ENCODE measurements around the gene LIPH.
"Not testable (repeated sequence)": the region's sequence is repeated elsewhere in the genome, so short reads cannot be mapped to it uniquely, and the experiment has no call there.

Gene LIPH

GRCh38 chr3:185552358-185552877 is at the start of gene LIPH:
Gene LIPH (minus strand): TSS chr3:185552588. CDS start chr3:185552471, 117 bp downstream.
- DNase-seq: peak; percentile 80

DNA sequence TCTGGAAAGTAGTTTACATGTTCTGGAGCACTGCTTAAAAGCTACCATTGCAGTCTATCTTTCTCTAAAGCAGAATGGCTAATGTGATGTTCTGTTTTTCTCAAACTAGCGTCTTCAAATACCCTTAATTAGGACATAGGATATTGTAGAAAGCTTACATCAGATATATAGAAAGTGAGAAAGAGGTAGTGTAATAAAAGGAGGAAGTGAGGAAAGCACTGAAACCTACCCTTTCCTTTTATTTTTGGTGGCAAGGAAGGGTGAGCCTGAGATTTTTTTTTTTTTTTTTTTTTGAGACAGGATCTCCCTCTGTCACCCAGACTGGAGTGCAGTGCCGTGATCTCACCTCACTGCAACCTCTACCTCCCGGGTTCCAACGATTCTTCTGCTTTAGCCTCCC is 43.1 kb upstream of the LIPH start:
- no peak for DNase-seq

DNA sequence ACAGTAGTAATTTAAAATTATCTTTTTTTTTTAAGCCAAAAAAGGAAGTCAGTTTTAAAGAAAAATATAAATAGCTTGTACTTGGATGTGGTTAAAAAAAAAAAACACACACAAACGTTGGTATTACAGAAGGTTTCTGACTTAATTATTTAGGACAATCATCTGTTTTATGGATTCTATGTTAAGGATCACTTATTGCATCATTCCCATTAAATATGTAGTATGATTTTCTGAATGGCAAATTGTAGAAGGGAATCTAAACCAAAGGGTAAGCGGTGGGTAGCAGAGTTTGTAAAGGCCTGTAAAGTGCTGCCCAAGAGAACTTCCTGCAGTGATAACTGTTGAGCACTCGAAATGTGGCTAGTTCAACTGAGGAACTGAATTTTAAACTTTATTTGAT is 41.7 kb upstream of the LIPH start:
- no peak for DNase-seq

DNA sequence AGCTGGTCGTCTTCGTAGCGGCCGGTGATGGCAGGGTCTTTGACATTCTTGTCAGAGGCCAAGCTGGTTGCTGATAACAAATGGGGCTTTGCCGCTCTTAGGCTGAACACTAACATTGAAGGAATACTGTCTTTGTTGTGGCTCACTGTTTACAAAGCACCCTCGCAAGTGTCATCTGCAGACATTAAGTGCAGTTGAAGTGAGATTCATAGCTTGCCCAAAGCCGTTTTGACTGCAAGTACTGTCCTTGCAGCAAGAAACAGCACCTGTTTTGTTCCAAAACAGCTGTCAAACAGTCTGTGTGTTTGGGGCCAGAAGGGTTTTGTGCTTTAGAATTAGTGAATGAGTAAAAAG is 34.3 kb upstream of the LIPH start:
- peak; percentile 53 for DNase-seq

DNA sequence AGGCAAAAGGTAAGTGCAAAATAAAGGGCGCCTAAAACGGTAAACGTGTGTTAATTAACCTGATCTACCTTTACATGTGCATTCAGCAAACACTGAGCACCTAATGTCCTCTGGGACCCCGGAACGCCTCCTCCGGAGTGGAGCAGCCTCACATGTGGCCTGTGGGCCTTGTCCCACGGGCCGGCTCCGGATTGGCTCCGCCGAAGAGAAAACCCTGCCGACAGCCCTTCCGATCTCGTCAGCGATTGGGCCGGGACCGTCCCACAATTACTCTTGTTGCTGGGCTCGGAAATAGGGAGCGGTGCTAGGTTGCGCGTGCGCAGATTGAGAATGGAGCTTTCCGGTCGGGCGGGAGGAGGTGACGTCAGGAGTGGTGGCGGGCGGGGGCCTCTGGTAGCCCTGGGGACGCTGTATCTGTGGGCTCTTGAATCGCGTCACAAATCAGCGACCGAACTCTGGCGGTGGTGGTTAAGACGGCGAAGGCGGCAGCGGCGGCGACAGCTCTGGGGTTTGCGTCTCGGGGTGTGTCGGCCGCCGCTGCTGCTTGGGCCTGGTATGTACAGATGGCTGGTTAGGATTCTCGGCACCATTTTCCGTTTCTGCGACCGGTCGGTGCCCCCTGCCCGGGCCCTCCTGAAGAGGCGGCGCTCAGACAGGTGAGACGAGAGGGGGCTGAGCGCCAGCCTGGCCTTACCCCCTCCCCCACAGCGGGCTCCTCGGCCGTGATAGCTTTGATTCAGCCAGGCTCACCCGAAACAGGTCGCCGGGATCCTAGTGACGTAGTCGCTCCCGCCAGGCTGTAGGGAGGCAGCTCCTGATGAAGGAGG is 33.7 kb upstream of the LIPH start, which contains the start of gene SENP2:
Gene SENP2, plus strand, starts transcription at position 437 of the 827 bp plus-strand sequence. Its CDS starts 119 bp downstream, at position 556.
- peak; percentile 99 for DNase-seq

GRCh38 chr3:185585518-185585858 is 33.1 kb upstream of the LIPH start:
- DNase-seq: peak; percentile 66

DNA sequence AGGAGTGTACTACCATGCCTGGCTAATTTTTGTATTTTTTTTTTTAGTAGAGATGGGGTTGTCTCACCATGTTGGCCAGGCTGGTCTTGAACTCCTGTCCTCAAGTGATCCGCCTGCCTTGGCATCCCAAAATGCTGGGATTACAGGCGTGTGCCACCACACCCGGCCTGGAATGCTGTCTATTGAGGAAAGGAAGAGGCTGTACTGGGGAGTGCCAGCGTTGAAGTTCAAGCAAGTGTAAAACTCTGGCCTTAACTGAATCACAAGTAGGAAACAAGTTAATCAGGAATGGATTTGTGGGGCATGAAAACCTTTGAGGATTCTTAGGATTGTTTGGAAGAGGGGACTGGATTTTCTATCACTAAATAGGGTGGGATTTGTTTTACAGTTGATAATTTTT is 32.3 kb upstream of the LIPH start:
- no peak for DNase-seq

DNA sequence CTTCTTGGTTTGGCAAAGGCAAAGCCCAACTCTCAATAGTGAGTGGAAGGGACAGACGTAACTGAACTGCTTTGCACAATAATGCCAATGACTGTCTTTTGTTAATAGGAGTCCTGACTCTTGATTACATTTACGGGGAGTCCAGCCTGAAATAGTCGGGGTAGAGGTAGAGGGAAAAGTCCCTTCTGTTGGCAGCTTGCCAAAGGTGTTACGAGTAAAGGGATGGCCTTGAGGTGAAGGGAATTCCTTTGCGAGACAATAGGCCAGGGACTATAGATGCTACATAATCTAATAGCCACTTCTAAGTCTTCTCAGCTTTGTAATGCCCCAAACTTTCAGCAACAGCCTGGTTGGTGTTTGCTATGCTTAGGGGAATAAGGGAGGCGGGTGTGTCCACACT is 31.5 kb upstream of the LIPH start:
- DNase-seq: peak; percentile 11

GRCh38 chr3:185582871-185583270 is 30.5 kb upstream of the LIPH start:
- peak; percentile 25 for DNase-seq

DNA sequence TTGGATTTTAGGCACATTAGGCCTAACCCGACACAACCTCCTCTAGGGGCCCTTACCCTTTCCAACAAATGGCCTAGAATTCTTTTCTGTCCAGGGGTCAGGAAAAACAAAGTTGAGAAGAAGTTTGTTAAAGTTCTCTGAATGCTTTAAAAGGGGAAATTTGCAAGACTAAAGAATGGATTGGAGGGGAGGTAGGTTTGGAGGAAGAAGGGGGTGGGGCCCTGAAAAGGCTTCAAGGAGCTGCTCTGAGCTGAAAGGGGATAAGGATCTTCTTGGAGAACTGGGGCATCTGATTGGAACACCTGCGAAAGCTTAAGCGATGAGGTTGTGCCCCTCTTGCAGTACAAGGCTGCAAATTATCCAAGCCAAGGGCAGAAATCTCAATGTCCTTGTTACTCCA is 29.8 kb upstream of the LIPH start:
- DNase-seq: no peak

- peak; percentile 84 for DNase-seq
Measured at GRCh38 chr3:185575108-185575869, 22.9 kb upstream of the LIPH start.

- no peak for DNase-seq
Measured at GRCh38 chr3:185572183-185572582, 19.8 kb upstream of the LIPH start.

DNA sequence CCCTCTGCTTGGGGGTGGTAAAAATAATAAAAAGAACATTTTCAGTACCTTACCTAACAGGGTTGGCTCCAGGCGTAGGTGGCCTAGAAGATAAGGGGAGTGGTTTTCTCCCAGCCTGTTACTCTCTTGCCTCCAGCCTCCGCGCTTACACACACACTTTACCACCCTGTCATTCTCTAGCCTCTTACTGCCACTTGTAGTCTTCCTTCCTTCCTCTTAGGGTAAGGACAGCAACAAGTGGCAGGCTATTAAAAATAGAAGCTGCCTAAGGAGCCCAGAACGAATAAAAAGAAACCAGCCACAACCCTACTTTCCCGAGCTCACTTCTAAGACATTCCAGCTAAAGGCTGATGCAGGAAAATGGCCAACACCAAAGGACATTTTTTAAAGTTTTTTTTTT is 9.6 kb upstream of the LIPH start:
- DNase-seq: no peak

DNA sequence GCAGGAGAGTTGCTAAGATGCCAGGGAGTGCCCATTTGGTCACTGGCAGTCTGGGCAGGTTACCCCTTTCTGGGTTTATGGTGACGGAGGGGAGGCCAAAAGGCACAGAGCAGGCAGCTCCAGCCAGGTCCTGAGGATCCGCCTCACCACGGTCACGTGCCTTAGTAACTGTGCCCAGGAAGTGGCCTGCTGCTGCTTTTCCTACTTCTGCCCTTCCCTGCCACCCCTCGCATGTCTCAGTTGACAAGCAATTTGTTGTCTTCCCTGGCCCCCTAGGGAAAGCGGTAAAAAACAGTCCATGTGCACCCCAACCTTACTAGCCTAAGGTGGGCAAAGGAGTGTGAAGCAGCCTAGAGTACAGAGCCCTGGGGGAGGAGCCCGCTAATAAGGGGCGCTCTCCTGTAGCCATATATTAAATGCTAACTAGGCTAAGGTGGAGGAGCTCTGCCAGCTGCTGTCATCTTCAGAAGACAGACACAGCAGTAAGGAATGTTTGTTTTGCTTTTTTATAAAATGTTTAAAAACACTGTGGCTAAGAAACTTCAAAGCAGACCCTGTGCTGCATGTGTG is 9.1 kb upstream of the LIPH start:
- peak; percentile 27 for DNase-seq

DNA sequence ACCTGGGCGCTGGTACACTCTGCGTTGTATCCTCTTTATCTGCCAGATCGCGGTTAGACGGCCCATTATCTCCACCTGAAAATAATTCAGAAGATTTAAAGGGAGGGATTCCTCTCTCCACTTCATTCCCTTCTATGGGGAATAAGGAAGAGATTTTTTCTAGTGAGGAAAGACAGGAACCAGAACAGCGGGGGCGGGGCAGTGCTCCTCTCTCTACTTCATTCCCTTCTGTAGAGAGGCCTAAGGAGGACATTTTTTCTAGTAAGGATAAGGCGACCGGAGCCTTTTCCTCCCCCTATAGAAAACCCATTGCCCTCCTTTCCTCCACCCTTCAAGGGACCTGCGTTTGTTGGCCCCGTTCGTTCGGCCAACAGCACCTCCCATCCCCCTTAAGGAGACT is 8.3 kb upstream of the LIPH start:
- DNase-seq: no peak

DNA sequence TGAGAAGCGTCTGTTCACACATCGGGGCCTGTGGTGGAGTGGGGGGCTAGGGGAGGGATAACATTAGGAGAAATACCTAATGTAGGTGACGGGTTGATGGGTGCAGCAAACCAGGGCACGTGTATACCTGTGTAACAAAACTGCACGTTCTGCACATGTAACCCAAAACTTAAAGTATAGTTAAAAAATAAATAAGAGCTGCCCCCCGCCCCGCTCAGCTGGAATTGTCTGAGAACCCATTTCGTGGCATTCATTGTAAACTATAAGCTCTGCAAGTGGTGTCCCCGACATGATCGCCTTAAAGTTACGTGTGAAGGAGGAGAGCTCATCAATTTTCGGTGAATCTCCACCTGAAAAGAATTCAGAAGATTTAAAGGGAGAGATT is 7.3 kb upstream of the LIPH start:
- no peak for DNase-seq

- DNase-seq: no peak
Measured at GRCh38 chr3:185558395-185558794, 6.0 kb upstream of the LIPH start.

- not testable (repeated sequence) for DNase-seq
Measured at GRCh38 chr3:185556640-185557039, 4.3 kb upstream of the LIPH start.

DNA sequence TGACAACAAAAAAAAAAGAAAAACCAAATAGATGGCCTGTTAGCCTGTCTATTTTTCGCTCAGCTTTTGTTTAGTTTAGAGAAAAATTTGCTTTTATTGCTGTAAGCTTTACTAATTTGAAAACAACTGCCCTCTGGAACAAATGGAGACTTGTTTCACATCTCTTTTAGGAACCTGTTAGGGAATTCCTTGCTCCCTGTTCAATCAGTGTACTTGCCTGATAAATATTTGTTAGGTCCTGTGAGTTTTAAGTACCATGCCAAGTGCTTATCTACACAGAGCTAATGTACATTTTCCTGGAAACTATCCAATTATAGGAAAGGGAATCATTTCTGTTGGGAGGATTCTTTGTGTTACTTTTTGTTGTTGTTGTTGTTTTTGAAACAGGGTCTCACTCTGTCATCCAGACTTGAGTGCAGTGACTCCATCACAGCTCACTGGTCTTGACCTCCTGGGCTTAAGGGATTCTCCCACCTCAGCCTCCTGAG is 3.5 kb upstream of the LIPH start:
- DNase-seq: no peak

GRCh38 chr3:185555101-185555501 is 2.7 kb upstream of the LIPH start:
- DNase-seq: no peak

- no peak for DNase-seq
Measured at GRCh38 chr3:185549651-185550111, 2.7 kb downstream of the LIPH start.

- peak; percentile 54 for DNase-seq
Measured at GRCh38 chr3:185549122-185549521, 3.3 kb downstream of the LIPH start.

- no peak for DNase-seq
Measured at GRCh38 chr3:185540695-185541094, 11.7 kb downstream of the LIPH start.

GRCh38 chr3:185539934-185540333 is 12.5 kb downstream of the LIPH start:
- DNase-seq: no peak

Measured in NCI-H69 (cell line).